Neural progenitor cell (in vitro differentiated cells): Measurements from ENCODE around the gene MACO1. TPM values are rescaled to one million over a fixed set of nuclear protein-coding genes. Genes with fewer than 3 reads are reported as not detected.

ENCODE experiments used
- DNase-seq: peaks from one replicate; pipeline ENCODE4 v3.0.0-alpha.2; 2016; ENCODE audit warnings: low spot score
- H2AFZ ChIP-seq: fragments of 200-600 bp; sonication (generic); replicated peaks from 2 replicates; pipeline ENCODE4 v1.6.1; 2016; ENCODE audit warnings: antibody characterized with exemption
- H3F3A ChIP-seq: fragments of 200-600 bp; sonication (generic); 2 replicates; pipeline ENCODE4 v1.6.1; 2016; ENCODE audit warnings: antibody characterized with exemption, low read depth
- H3K27ac ChIP-seq: fragments of 200-600 bp; sonication (generic); 2 replicates; pipeline ENCODE4 v1.5.1; 2016; ENCODE audit warnings: mild to moderate bottlenecking
- H3K27me3 ChIP-seq: fragments of 200-600 bp; sonication (generic); 2 replicates; pipeline ENCODE4 v1.6.1; 2016; ENCODE audit warnings: mild to moderate bottlenecking, moderate library complexity
- H3K36me3 ChIP-seq: fragments of 200-600 bp; sonication (generic); 2 replicates; pipeline ENCODE4 v1.5.1; 2016
- H3K4me1 ChIP-seq: fragments of 200-600 bp; sonication (generic); 2 replicates; pipeline ENCODE4 v1.6.1; 2016; ENCODE audit warnings: mixed run types
- H3K4me2 ChIP-seq: fragments of 200-600 bp; sonication (generic); 2 replicates; pipeline ENCODE4 v1.6.1; 2016
- H3K4me3 ChIP-seq: fragments of 200-600 bp; sonication (generic); 2 replicates; pipeline ENCODE4 v1.5.1; 2016
- H3K79me2 ChIP-seq: fragments of 200-600 bp; sonication (generic); 2 replicates; pipeline ENCODE4 v1.6.1; 2016; ENCODE audit warnings: low read depth
- H3K9ac ChIP-seq: fragments of 200-600 bp; sonication (generic); 2 replicates; pipeline ENCODE4 v1.6.1; 2016
- H3K9me3 ChIP-seq: fragments of 200-600 bp; sonication (generic); 2 replicates; pipeline ENCODE4 v1.5.1; 2016; ENCODE audit warnings: low read depth
- H4K20me1 ChIP-seq: fragments of 200-600 bp; sonication (generic); 2 replicates; pipeline ENCODE4 v1.6.1; 2016; ENCODE audit warnings: low read depth
- H3K27ac Mint-ChIP-seq: 3 replicates; pipeline ENCODE4 v1.8.0; 2021; ENCODE audit warnings: mixed read lengths
- H3K27me3 Mint-ChIP-seq: 2 replicates; pipeline ENCODE4 v1.8.0; 2022; ENCODE audit warnings: low read depth, mild to moderate bottlenecking, inconsistent platforms, moderate library complexity, mixed read lengths; ENCODE audit not compliant: insufficient read depth
- H3K36me3 Mint-ChIP-seq: 3 replicates; pipeline ENCODE4 v1.8.0; 2021; ENCODE audit warnings: mixed read lengths
- H3K4me1 Mint-ChIP-seq: 3 replicates; pipeline ENCODE4 v1.8.0; 2021; ENCODE audit warnings: mixed read lengths
- H3K4me3 Mint-ChIP-seq: 3 replicates; pipeline ENCODE4 v1.8.0; 2021; ENCODE audit warnings: mild to moderate bottlenecking, moderate library complexity, mixed read lengths
- H3K9me3 Mint-ChIP-seq: 3 replicates; pipeline ENCODE4 v1.8.0; 2020; ENCODE audit warnings: mixed read lengths
- CTCF ChIP-seq: fragments of 200-600 bp; sonication (generic); IDR thresholded peaks from 2 replicates; pipeline ENCODE4 v1.5.1; 2017; ENCODE audit warnings: antibody characterized with exemption, mild to moderate bottlenecking
- EZH2 ChIP-seq: fragments of 200-600 bp; sonication (generic); IDR thresholded peaks from 2 replicates; pipeline ENCODE4 v1.6.1; 2017; ENCODE audit warnings: antibody characterized with exemption, mild to moderate bottlenecking, moderate library complexity
- EZH2phosphoT487 ChIP-seq: fragments of 200-600 bp; sonication (generic); IDR thresholded peaks from 2 replicates; pipeline ENCODE4 v1.6.1; 2017; ENCODE audit warnings: antibody characterized with exemption
- total RNA-seq: library from RNA; depleted of rRNA; stranded (reverse); fragments of >200 nt; gene quantifications from 2 replicates; pipeline ENCODE4 v1.2.3, GENCODE V29; 2015; ENCODE audit warnings: low replicate concordance

The MACO1 gene
- total RNA-seq, 1 donor from 2014 or later = 17.7 TPM

- H3K4me3 ChIP-seq = no peak overlapping the region
- TF ChIP-seq EZH2 = no peak
- TF ChIP-seq EZH2phosphoT487 = no peak
- TF ChIP-seq CTCF = no peak
- H3K9ac ChIP-seq = no peak overlapping the region
- H3K79me2 ChIP-seq = no peaks in the 10 kb centered on the region
- peaks cover 9% of the 10 kb centered on the region for H3K27me3 Mint-ChIP-seq
- H3F3A ChIP-seq = peaks cover 5% of the 10 kb centered on the region
- peaks cover 10% of the 10 kb centered on the region for H3K4me1 Mint-ChIP-seq
- no peaks in the 10 kb centered on the region for H3K4me1 ChIP-seq
- no peaks in the 10 kb centered on the region for H3K36me3 Mint-ChIP-seq
- H2AFZ ChIP-seq = no peak overlapping the region
- no peaks in the 10 kb centered on the region for H3K9me3 ChIP-seq
- no peak overlapping the region for H3K4me3 Mint-ChIP-seq
- no peaks in the 10 kb centered on the region for H3K36me3 ChIP-seq
- DNase-seq = no peak
- H3K27me3 ChIP-seq = no peaks in the 10 kb centered on the region
- peaks cover 6% of the 10 kb centered on the region for H3K9me3 Mint-ChIP-seq
- H3K4me2 ChIP-seq = no peak overlapping the region
- H3K27ac Mint-ChIP-seq = no peak overlapping the region
- no peak overlapping the region for H3K27ac ChIP-seq
- H4K20me1 ChIP-seq = no peaks in the 10 kb centered on the region
Measured at GRCh38 chr1:25527946-25528595, 97.4 kb downstream of the MACO1 start.

GRCh38 chr1:25528881-25529517 is 98.3 kb downstream of the MACO1 start:
- peak overlapping the region; percentile 19 for H3K27ac Mint-ChIP-seq
- Histone ChIP-seq H2AFZ (no peak overlapping the region), H3K4me1 (no peaks in the 10 kb centered on the region), H3K27ac (no peak overlapping the region), H3K9me3 (no peaks in the 10 kb centered on the region), H3K4me3 (no peak overlapping the region), H3K4me2 (no peak overlapping the region), H3K36me3 (no peaks in the 10 kb centered on the region), H3F3A (peaks cover 5% of the 10 kb centered on the region), H3K27me3 (no peaks in the 10 kb centered on the region), H3K9ac (no peak overlapping the region), H3K79me2 (no peaks in the 10 kb centered on the region), H4K20me1 (no peaks in the 10 kb centered on the region)
- H3K36me3 Mint-ChIP-seq = no peaks in the 10 kb centered on the region
- peaks cover 10% of the 10 kb centered on the region for H3K27me3 Mint-ChIP-seq
- peaks cover 6% of the 10 kb centered on the region for H3K9me3 Mint-ChIP-seq
- no peak for DNase-seq
- peak overlapping the region; percentile 27 for H3K4me3 Mint-ChIP-seq
- TF ChIP-seq EZH2phosphoT487 (no peak), EZH2 (no peak), CTCF (no peak)
- peaks cover 10% of the 10 kb centered on the region for H3K4me1 Mint-ChIP-seq

GRCh38 chr1:25529518-25530185 is 99.0 kb downstream of the MACO1 start:
- Histone ChIP-seq H3K27ac (no peak overlapping the region), H3K4me2 (no peak overlapping the region), H3K79me2 (no peaks in the 10 kb centered on the region), H3F3A (peaks cover 5% of the 10 kb centered on the region), H3K36me3 (no peaks in the 10 kb centered on the region), H3K4me3 (no peak overlapping the region), H3K9me3 (no peaks in the 10 kb centered on the region), H3K27me3 (no peaks in the 10 kb centered on the region), H2AFZ (no peak overlapping the region), H3K9ac (no peak overlapping the region), H4K20me1 (no peaks in the 10 kb centered on the region), H3K4me1 (no peaks in the 10 kb centered on the region)
- Mint-ChIP-seq H3K4me1 (peaks cover 8% of the 10 kb centered on the region), H3K4me3 (no peak overlapping the region), H3K27ac (no peak overlapping the region), H3K27me3 (peaks cover 11% of the 10 kb centered on the region), H3K36me3 (no peaks in the 10 kb centered on the region), H3K9me3 (peaks cover 4% of the 10 kb centered on the region)
- no peak for DNase-seq
- TF ChIP-seq CTCF (no peak), EZH2 (no peak), EZH2phosphoT487 (no peak)
